GM19240 (cell line): Measurements from ENCODE around the gene SLC7A10.

Source experiments
- DNase-seq: peaks from one replicate; pipeline ENCODE4 v3.0.0; 2011; ENCODE audit warnings: low spot score; ENCODE audit not compliant: insufficient read length

The SLC7A10 gene

GRCh38 chr19:33254245-33254824, 28.7 kb upstream of the SLC7A10 start:
- no peak for DNase-seq

- DNase-seq = no peak
Observed at GRCh38 chr19:33252971-33253370, 27.3 kb upstream of the SLC7A10 start.

- no peak for DNase-seq
Observed at GRCh38 chr19:33252418-33252962, 26.8 kb upstream of the SLC7A10 start.

GRCh38 chr19:33251526-33252090, 26.0 kb upstream of the SLC7A10 start:
- no peak for DNase-seq

- no peak for DNase-seq
Observed at GRCh38 chr19:33251076-33251475, 25.4 kb upstream of the SLC7A10 start.

GRCh38 chr19:33250500-33250899, 24.9 kb upstream of the SLC7A10 start:
- no peak for DNase-seq

GRCh38 chr19:33249740-33250366, 24.2 kb upstream of the SLC7A10 start:
- no peak for DNase-seq

- DNase-seq = no peak
Observed at GRCh38 chr19:33248954-33249613, 23.4 kb upstream of the SLC7A10 start.

GRCh38 chr19:33248553-33248953, 22.9 kb upstream of the SLC7A10 start:
- no peak for DNase-seq

- no peak for DNase-seq
Observed at GRCh38 chr19:33248104-33248503, 22.5 kb upstream of the SLC7A10 start.

GRCh38 chr19:33247441-33247819, 21.8 kb upstream of the SLC7A10 start:
- DNase-seq = no peak

GRCh38 chr19:33246709-33247440, 21.2 kb upstream of the SLC7A10 start:
- DNase-seq = no peak

GRCh38 chr19:33245948-33246708, 20.5 kb upstream of the SLC7A10 start:
- DNase-seq = no peak

GRCh38 chr19:33242911-33243310, 17.3 kb upstream of the SLC7A10 start:
- DNase-seq = no peak

GRCh38 chr19:33242131-33242530, 16.5 kb upstream of the SLC7A10 start:
- no peak for DNase-seq

- no peak for DNase-seq
Observed at GRCh38 chr19:33241530-33242101, 16.0 kb upstream of the SLC7A10 start.

GRCh38 chr19:33241091-33241529, 15.5 kb upstream of the SLC7A10 start:
- DNase-seq = no peak

- no peak for DNase-seq
Observed at GRCh38 chr19:33240181-33240771, 14.6 kb upstream of the SLC7A10 start.

GRCh38 chr19:33239223-33239975, 13.7 kb upstream of the SLC7A10 start:
- no peak for DNase-seq
